Thyroid gland (tissue), 4 donors: Measurements from ENCODE around the gene EHMT1. TPM values are rescaled to one million over a fixed set of nuclear protein-coding genes. Genes with fewer than 3 reads are reported as not detected.

ENCODE experiments used
- DNase-seq, 2 donors: peaks; one replicate each; pipeline ENCODE4 v3.0.0-alpha.2; 2019
- H3K27ac ChIP-seq, 3 donors: fragments of 200-600 bp; sonication (generic); 1 replicate in 2 of 3; 2 replicates in 1 of 3; pipeline ENCODE4 v1.5.1; 2016 to 2019; ENCODE audit warnings: mild to moderate bottlenecking in 1 of 3, moderate library complexity in 1 of 3
- H3K27me3 ChIP-seq: fragments of 200-600 bp; sonication (generic); one replicate; pipeline ENCODE4 v1.5.1; 2019
- H3K36me3 ChIP-seq, 2 donors: fragments of 200-600 bp; sonication (generic); one replicate each; pipeline ENCODE4 v1.5.1; 2016 to 2019
- H3K4me1 ChIP-seq, 2 donors: fragments of 200-600 bp; sonication (generic); one replicate each; pipeline ENCODE4 v1.5.1; 2017 to 2019
- H3K4me3 ChIP-seq, 3 donors: fragments of 200-600 bp; sonication (generic); replicated peaks in 1 of 3; 1 replicate in 2 of 3; 2 replicates in 1 of 3; pipeline ENCODE4 v1.5.1; 2016; ENCODE audit warnings: mild to moderate bottlenecking in 1 of 3
- H3K9me3 ChIP-seq: fragments of 200-600 bp; sonication (generic); one replicate; pipeline ENCODE4 v1.5.1; 2017
- CTCF ChIP-seq, 6 experiments: fragments of 200-600 bp in 3 of 6; fragments of 450-650 bp in 3 of 6; sonication (generic) in 3 of 6; IDR thresholded peaks; one replicate each; pipeline ENCODE4 v1.5.1; 2016 to 2019; ENCODE audit warnings: antibody characterized with exemption in 6 of 6, mild to moderate bottlenecking in 2 of 6, inconsistent platforms in 1 of 6, moderate library complexity in 1 of 6
- POLR2A ChIP-seq, 2 donors: fragments of 450-650 bp; IDR thresholded peaks; one replicate each; pipeline ENCODE4 v1.6.1; 2017; ENCODE audit warnings: antibody characterized with exemption in 2 of 2, mild to moderate bottlenecking in 2 of 2, moderate library complexity in 1 of 2
- WGBS, 2 donors: methylation state at CpG; one replicate each; pipeline ENCODE4 v1.1.5; 2017; 5-methylcytosine and 5-hydroxymethylcytosine counted together
- intact Hi-C: fragments of 100-400 bp; cut with DNase I; formaldehyde crosslinking; loops from one replicate; pipeline ENCODE4 v1.15.1; 2023
- total RNA-seq, 4 donors: library from RNA; depleted of rRNA; stranded (reverse); fragments of >200 nt; gene quantifications; one replicate each; pipeline ENCODE4 v1.2.3, GENCODE V29; 2016

EHMT1 gene
- total RNA-seq, 4 donors from 2014 or later, result 56.8 to 99.5 (median 94.4) TPM

- intact Hi-C loops, result no loop called here
- peak overlapping the region in 2 of 3 donors; percentile 49 to 68 for H3K27ac ChIP-seq
- peak; percentile 74 to 78 for DNase-seq
Observed at GRCh38 chr9:137604345-137605086, 14.3 kb upstream of the EHMT1 start.

GRCh38 chr9:137605121-137606004 is 13.4 kb upstream of the EHMT1 start, which contains the start of gene ARRDC1:
ARRDC1 (plus strand) TSS chr9:137605686; CDS start chr9:137605718, 32 bp downstream.
- H3K4me1 ChIP-seq, result peaks cover 24 to 26% of the 10 kb centered on the region in 2 donors
- H3K27ac ChIP-seq, result peak within 1 kb of the TSS; percentile 38 to 91 (median 84)
- TF ChIP-seq POLR2A (IDR thresholded peaks at IDR 0.05), result peak in 1 of 2 donors; percentile 78
- TF ChIP-seq CTCF (IDR thresholded peaks at IDR 0.05), result no peak
- H3K4me3 ChIP-seq, result peak within 1 kb of the TSS; percentile 75 to 86 (median 86)
- no peaks in the 10 kb centered on the region for H3K27me3 ChIP-seq
- no peaks in the 10 kb centered on the region for H3K9me3 ChIP-seq
- peak; percentile 97 for DNase-seq
- H3K36me3 ChIP-seq, result no peaks in the 10 kb centered on the region
- no CpG with 5 or more reads among the region's 111 CpGs for WGBS, 2 donors
- intact Hi-C loops, result no loop called here

More at GRCh38 chr9:137604345-137605086, 14.3 kb upstream of the EHMT1 start:
- H3K4me3 ChIP-seq, result peak overlapping the region in 1 of 3 donors; percentile 74
- no peaks in the 10 kb centered on the region for H3K9me3 ChIP-seq
- 3 to 8% methylated on average over 24 to 25 of the region's 49 CpGs for WGBS, 2 donors
- TF ChIP-seq POLR2A (IDR thresholded peaks at IDR 0.05) (no peak), CTCF (IDR thresholded peaks at IDR 0.05) (no peak)
- H3K4me1 ChIP-seq, result peaks cover 24 to 26% of the 10 kb centered on the region in 2 donors
- no peaks in the 10 kb centered on the region for H3K36me3 ChIP-seq
- no peaks in the 10 kb centered on the region for H3K27me3 ChIP-seq

GRCh38 chr9:137606005-137606621 is 12.7 kb upstream of the EHMT1 start:
- peak; percentile 75 to 78 for DNase-seq
- peak overlapping the region; percentile 38 to 91 (median 84) for H3K27ac ChIP-seq

GRCh38 chr9:137606734-137607138 is 12.1 kb upstream of the EHMT1 start:
- peak overlapping the region in 2 of 3 donors; percentile 75 to 86 for H3K4me3 ChIP-seq
- intact Hi-C loops, result no loop called here
- no peaks in the 10 kb centered on the region for H3K27me3 ChIP-seq
- no peaks in the 10 kb centered on the region for H3K36me3 ChIP-seq
- H3K4me1 ChIP-seq, result peaks cover 30 to 37% of the 10 kb centered on the region in 2 donors
- peak overlapping the region in 2 of 3 donors; percentile 38 to 91 for H3K27ac ChIP-seq
- no peaks in the 10 kb centered on the region for H3K9me3 ChIP-seq
- DNase-seq, result peak; percentile 33 to 42
- TF ChIP-seq CTCF (IDR thresholded peaks at IDR 0.05) (no peak), POLR2A (IDR thresholded peaks at IDR 0.05) (no peak)
- 41 to 48% methylated on average over 6 to 9 of the region's 13 CpGs for WGBS, 2 donors

More at GRCh38 chr9:137606005-137606621, 12.7 kb upstream of the EHMT1 start:
- Histone ChIP-seq H3K27me3 (no peaks in the 10 kb centered on the region), H3K4me3 (peak overlapping the region; percentile 75 to 86 (median 86)), H3K36me3 (no peaks in the 10 kb centered on the region), H3K4me1 (peaks cover 24 to 31% of the 10 kb centered on the region in 2 donors), H3K9me3 (no peaks in the 10 kb centered on the region)
- no CpG with 5 or more reads among the region's 57 CpGs for WGBS, 2 donors
- intact Hi-C loops, result no loop called here
- TF ChIP-seq POLR2A (IDR thresholded peaks at IDR 0.05) (no peak), CTCF (IDR thresholded peaks at IDR 0.05) (peak in 1 of 6 experiments; percentile 5)
